Kidney (tissue), 14 donors: ENCODE measurements around the gene TRIM33. TPM values are rescaled to one million over a fixed set of nuclear protein-coding genes. Genes with fewer than 3 reads are reported as not detected.
"Not testable (repeated sequence)": the region's sequence is repeated elsewhere in the genome, so short reads cannot be mapped to it uniquely, and the experiment has no call there.

Source experiments
- DNase-seq, 5 donors: peaks; one replicate each; pipeline ENCODE4 v3.0.0-alpha.2; 2013 to 2020
- FAIRE-seq: peaks from 2 replicates; lab custom pipeline; 2012; peaks lifted over from hg19 to GRCh38; lab: Jason Lieb, UNC
- H3K27ac ChIP-seq, 2 donors: one replicate each; pipeline ENCODE4 v1.7.0; 2013; ENCODE audit warnings: low read depth in 2 of 2, low read length in 2 of 2, inconsistent platforms in 1 of 2
- H3K27me3 ChIP-seq: one replicate; pipeline ENCODE4 v1.7.1; 2013; ENCODE audit warnings: low read length, inconsistent platforms; ENCODE audit not compliant: control insufficient read depth, insufficient read depth
- H3K36me3 ChIP-seq, 3 donors: one replicate each; pipeline versions ENCODE4 v1.7.0 to v1.7.1; 2013; ENCODE audit warnings: low read length in 3 of 3, control low read depth in 1 of 3, inconsistent platforms in 1 of 3; ENCODE audit not compliant: insufficient read depth in 3 of 3, control insufficient read depth in 2 of 3
- H3K4me1 ChIP-seq, 3 donors: one replicate each; pipeline versions ENCODE4 v1.7.0 to v1.7.1; 2013; ENCODE audit warnings: low read length in 3 of 3, inconsistent platforms in 1 of 3, low read depth in 1 of 3; ENCODE audit not compliant: control insufficient read depth in 2 of 3, insufficient read depth in 2 of 3
- H3K4me3 ChIP-seq, 3 donors: one replicate each; pipeline versions ENCODE4 v1.7.0 to v1.8.1; 2013; ENCODE audit warnings: low read length in 3 of 3, control low read depth in 1 of 3, inconsistent platforms in 1 of 3
- H3K9ac ChIP-seq, 3 donors: one replicate each; pipeline versions ENCODE4 v1.7.0 to v1.7.1; 2013; ENCODE audit warnings: low read length in 3 of 3, control low read depth in 1 of 3, inconsistent platforms in 1 of 3
- H3K9me3 ChIP-seq, 3 donors: one replicate each; pipeline versions ENCODE4 v1.7.0 to v1.7.1; 2013; ENCODE audit warnings: low read length in 3 of 3, control low read depth in 1 of 3, inconsistent platforms in 1 of 3; ENCODE audit not compliant: control insufficient read depth in 2 of 3, insufficient read depth in 1 of 3
- intact Hi-C: fragments of 100-400 bp; cut with DNase I; formaldehyde crosslinking; loops from one replicate; pipeline ENCODE4 v1.11.1; 2022
- polyA plus RNA-seq: library from polyadenylated mRNA; stranded (reverse); fragments of 350-450 nt; fragmentation: Illumina TruSeq; extraction: RNeasy Lipid Tissue Mini Kit (QIAGEN cat#74804); gene quantifications from one replicate; pipeline ENCODE4 v1.2.3, GENCODE V29; 2014; ENCODE audit warnings: low read depth, low replicate concordance; ENCODE audit not compliant: insufficient read depth
- total RNA-seq: library from RNA; stranded (reverse); fragmentation: NEBNext Ultra II Directional; extraction: Animal tissue kit (Norgen Biotek cat#: 25700); gene quantifications from one replicate; pipeline ENCODE4 v1.2.1, GENCODE V29; 2021
- TF ChIP-seq, protein P1 (sequence below): IDR thresholded peaks from 3 replicates; pipeline ENCODE4 v1.5.1; 2012; ENCODE audit warnings: mild to moderate bottlenecking, moderate library complexity, borderline replicate concordance; ENCODE audit not compliant: insufficient read depth; ENCODE audit errors: extremely low read depth
- donor health status: control.
- donor health status: control.
- donor health status: control.
- donor health status: control.
- donor health status: control.
- donor health status: DM: yes; HTN: yes; CAD: no.
- donor health status: Normal renal cell carcinoma (clear cell type).

The TRIM33 gene
- total and polyA plus RNA-seq, 2 donors from 2014 or later = 13.3 to 36.2 TPM

DNA sequence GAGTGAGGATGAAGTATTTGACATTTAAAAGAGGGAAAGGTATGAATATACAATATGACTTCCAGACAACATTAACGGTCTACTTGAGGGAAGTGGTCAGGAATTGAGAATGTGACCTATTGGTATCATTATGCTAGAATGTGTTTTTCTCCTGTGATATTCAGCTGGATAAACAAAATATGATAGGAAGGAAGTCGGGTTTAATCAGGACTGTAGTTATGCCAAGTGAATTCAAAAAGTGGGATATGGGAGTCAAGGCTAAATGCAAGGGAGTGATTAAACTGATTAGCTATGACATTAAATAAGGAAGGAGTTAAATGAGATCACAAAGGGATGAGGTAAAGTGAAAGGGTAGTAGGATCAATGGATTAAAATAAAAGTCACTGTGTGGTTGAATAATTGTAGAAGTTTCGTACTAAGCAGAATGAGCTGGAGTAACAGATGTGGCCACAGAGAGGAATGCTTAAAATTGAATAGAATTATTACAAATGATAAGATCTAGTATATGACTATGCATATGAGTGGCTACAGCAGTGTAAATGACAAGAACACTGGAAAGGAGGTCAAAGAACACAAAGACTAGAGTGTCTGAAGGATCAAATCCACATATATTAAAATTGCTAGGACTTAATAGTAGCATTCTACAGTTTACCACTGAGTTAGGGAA is 62.5 kb downstream of the TRIM33 start:
- TF ChIP-seq, protein P1, sequence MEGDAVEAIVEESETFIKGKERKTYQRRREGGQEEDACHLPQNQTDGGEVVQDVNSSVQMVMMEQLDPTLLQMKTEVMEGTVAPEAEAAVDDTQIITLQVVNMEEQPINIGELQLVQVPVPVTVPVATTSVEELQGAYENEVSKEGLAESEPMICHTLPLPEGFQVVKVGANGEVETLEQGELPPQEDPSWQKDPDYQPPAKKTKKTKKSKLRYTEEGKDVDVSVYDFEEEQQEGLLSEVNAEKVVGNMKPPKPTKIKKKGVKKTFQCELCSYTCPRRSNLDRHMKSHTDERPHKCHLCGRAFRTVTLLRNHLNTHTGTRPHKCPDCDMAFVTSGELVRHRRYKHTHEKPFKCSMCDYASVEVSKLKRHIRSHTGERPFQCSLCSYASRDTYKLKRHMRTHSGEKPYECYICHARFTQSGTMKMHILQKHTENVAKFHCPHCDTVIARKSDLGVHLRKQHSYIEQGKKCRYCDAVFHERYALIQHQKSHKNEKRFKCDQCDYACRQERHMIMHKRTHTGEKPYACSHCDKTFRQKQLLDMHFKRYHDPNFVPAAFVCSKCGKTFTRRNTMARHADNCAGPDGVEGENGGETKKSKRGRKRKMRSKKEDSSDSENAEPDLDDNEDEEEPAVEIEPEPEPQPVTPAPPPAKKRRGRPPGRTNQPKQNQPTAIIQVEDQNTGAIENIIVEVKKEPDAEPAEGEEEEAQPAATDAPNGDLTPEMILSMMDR = no peak
- DNase-seq (no peak), FAIRE-seq (no peak)
- Histone ChIP-seq H3K9ac (no peak overlapping the region), H3K27ac (no peak overlapping the region), H3K9me3 (no peaks in the 10 kb centered on the region), H3K36me3 (peaks cover 0 to 4% (median 0%) of the 10 kb centered on the region in 3 donors), H3K27me3 (no peaks in the 10 kb centered on the region), H3K4me1 (no peaks in the 10 kb centered on the region), H3K4me3 (no peak overlapping the region)
- intact Hi-C loops = no loop called here

DNA sequence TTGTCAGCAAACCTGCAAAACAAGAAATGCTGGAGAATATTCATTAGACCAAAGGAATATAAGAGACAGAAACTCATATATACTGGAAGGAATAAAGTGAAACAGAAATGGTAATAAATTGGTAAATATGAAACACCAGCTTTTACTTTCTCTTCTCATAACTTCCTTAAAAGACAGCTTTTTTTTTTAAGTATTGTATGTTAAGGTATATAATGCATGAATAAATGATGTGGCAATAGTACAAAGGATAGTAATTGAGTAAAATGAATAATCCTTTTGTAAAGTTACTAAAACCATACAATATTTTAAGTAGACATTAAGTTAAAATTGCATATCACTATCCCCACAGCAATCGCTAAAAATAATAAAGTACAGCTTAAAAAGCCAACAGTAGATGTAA is 64.8 kb downstream of the TRIM33 start:
- TF ChIP-seq, protein P1 = no peak
- Histone ChIP-seq H3K9ac (no peak overlapping the region), H3K27me3 (no peaks in the 10 kb centered on the region), H3K27ac (no peak overlapping the region), H3K9me3 (no peaks in the 10 kb centered on the region), H3K36me3 (peaks cover 0 to 4% (median 0%) of the 10 kb centered on the region in 3 donors), H3K4me3 (no peak overlapping the region), H3K4me1 (no peaks in the 10 kb centered on the region)
- FAIRE-seq = no peak
- intact Hi-C loops = no loop called here
- DNase-seq = no peak

- FAIRE-seq, H3K36me3 ChIP-seq, DNase-seq, H3K27me3 ChIP-seq, H3K9ac ChIP-seq, H3K27ac ChIP-seq, H3K9me3 ChIP-seq, intact Hi-C loops, H3K4me3 ChIP-seq, H3K4me1 ChIP-seq: not testable (repeated sequence)
Observed at GRCh38 chr1:114443226-114443625, 67.8 kb downstream of the TRIM33 start.

DNA sequence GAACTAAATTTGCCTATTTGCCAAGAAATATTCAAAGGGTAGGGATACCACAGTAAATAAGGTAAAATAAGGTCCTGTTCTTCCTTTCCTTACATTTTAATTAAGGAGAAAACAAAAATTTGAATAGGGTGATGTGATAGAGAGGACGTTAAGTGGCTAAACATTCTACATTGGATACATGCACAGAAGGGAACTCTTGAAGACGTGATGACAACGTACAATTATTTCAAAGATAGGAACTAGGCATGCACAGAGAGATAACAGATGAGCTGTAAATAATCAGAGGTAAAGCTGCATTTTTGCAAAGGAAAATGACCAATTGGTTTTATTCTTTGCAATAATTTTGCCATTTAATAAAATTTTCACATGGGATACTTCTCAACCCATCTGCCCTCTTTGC is 69.7 kb downstream of the TRIM33 start:
- FAIRE-seq (no peak), DNase-seq (no peak)
- H3K27ac ChIP-seq = no peak overlapping the region
- no peaks in the 10 kb centered on the region for H3K4me1 ChIP-seq
- no peaks in the 10 kb centered on the region for H3K36me3 ChIP-seq
- no peaks in the 10 kb centered on the region for H3K27me3 ChIP-seq
- no peak overlapping the region for H3K4me3 ChIP-seq
- no peak overlapping the region for H3K9ac ChIP-seq
- TF ChIP-seq, protein P1 = no peak
- intact Hi-C loops = no loop called here
- H3K9me3 ChIP-seq = no peaks in the 10 kb centered on the region
